NCI-H2171 (cell line): ENCODE data around the gene SLC6A13.
"Not testable (repeated sequence)": the region's sequence is repeated elsewhere in the genome, so short reads cannot be mapped to it uniquely, and the experiment has no call there.

ENCODE experiments used
- DNase-seq: peaks from one replicate; lab custom pipeline; 2025; lab: John Stamatoyannopoulos, UW

Gene SLC6A13

DNA sequence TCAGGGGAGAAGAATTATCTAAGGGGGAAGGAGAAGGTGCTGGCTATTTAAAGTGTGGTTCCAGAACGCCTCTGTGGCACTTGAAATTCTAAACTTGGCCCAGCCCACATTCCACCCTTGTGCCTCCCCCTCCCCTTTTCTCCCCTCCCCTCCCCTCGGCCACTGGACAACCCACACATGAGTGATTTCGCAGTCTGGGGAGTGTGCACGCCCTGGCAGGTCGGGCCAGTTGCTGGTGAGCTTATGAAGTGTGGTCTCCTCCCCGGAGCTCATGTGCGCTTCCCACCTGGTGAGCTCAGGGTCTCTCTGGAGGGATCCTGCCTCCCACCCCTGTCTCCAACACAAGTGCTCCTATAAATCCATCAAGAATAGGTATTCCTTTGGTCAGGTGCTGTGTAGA lies at the start of gene SLC6A13:
Gene SLC6A13 (minus strand): TSS at position 20 of the 400 bp plus-strand sequence. CDS start 2,784 bp downstream, outside the sequence.
- DNase-seq: no peak

DNA sequence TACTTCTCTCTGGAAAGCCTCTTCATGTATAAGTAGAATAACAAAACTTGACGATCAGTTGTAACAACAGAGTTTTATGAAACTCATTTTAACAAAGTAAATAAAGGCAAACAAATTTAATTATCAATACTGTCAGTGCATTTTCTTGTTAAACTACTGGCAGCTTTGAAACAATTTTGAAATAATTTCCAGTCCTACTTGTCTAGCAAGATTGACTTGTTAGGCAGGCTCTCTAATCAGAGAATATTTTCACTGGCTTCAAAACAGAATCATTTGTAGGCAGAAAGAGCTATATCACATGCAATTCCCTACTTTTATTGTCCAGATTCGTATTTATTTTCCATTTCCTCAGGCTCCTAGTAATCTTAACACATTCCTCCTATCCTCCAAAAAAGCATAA lies 45.9 kb upstream of the SLC6A13 start:
- DNase-seq: no peak

DNA sequence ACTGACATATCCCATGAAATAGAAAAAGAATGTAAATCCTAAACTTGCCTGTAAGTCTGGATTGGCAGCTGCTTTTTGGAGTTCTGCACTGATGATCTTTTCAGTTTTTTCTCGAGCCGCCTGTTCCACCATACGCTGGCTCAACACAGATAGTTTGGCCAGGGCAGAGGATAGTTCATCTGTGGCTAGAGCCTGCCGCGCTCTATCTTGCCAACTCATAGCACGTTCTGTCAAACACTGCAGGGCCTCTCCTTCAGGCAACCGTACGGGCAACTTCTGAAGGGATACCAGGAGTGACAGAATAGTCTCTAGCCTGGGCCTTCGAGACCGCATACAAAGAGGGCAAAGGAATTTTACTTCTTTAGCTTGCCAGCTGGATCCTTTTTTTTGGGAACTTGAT lies 44.8 kb upstream of the SLC6A13 start:
- DNase-seq: no peak

DNA sequence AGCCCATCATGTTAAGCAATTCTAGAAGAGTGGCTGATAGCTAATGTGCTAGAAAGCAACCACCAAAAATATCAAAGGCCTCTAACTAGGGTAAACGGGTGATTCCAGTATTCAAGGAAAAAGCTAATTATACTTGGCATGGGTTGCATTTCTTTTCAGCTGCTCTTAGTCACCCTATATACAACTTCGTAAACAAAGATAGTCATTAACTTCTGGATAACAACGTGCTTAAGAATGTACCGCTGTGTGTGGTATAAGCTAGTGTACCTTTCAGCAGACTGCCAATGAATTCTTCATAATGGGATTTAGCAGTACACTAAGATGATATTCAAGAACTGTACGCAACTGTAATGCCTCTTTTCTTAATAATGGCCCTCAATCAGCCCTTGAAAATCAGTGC lies 42.2 kb upstream of the SLC6A13 start:
- no peak for DNase-seq

DNA sequence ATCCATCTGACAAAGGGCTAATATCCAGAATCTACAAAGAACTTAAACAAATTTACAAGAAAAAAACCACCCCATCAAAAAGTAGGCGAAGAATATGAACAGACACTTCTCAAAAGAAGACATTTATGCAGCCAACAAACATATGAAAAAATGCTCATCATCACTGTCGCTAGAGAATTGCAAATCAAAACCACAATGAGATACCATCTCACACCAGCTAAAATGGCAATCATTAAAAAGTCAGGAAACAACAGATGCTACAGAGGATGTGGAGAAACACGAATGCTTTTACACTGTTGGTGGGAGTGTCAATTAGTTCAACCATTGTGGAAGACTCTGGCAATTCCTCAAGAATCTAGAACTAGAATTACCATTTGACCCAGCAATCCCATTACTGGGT lies 40.1 kb upstream of the SLC6A13 start:
- not testable (repeated sequence) for DNase-seq

DNA sequence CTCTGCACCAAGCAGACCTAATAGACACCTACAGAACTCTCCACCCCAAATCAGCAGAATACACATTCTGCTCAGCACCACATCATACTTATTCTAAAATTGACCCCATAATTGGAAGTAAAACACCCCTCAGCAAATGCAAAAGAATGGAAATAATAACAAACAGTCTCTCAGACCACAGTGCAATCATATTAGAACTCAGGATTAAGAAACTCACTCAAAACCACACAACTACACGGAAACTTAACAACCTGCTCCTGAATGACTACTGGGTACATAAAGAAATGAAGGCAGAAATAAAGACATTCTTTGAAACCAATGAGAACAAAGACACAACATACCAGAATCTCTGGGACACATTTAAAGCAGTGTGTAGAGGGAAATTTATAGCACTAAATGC lies 37.5 kb upstream of the SLC6A13 start:
- not testable (repeated sequence) for DNase-seq

DNA sequence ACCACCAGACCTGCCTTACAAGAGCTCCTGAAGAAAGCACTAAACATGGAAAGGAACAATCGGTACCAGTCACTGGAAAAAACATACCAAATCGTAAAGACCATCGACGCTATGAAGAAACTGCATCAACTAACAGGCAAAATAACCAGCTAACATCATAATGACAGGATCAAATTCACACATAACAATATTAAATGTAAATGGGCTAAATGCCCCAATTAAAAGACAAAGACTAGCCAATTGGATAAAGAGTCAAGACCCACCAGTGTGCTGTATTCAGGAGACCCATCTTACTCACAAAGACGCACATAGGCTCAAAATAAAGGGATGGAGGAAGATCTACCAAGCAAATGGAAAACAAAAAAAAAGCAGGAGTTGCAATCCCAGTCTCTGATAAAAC lies 36.9 kb upstream of the SLC6A13 start:
- DNase-seq: not testable (repeated sequence)

DNA sequence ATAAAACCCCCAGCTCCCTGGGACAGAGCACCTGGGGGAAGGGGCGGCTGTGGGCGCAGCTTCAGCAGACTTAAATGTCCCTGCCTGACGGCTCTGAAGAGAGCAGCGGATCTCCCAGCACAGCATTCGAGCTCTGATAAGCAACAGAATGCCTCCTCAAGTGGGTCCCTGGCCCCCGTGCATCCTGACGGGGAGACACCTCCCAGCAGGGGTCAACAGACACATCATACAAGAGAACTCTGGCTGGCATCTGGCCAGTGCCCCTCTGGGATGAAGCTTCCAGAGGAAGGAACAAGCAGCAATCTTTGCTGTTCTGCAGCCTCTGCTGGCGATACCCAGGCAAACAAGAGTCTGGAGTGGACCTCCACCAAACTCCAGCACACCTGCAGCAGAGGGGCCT lies 35.4 kb upstream of the SLC6A13 start:
- DNase-seq: not testable (repeated sequence)

DNA sequence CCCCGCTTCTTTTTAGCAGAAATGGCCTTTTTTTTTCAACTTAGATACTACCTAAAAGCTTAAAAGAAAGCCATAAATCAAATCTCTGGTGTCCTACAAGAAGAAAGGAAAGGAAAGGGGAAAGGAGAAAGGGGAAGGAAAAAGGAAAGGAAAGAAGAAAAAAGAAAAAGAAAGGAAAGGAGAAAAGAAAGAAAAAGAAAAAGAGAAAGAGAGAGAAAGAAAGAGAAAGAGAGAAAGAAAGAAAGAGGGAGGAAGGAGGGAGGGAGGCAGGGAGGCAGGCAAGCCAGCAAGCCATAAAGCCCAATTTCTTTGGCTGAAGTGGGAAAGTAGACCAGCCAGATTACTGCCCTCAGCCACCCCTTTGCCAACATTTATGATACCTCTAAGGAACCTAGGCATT lies 32.5 kb upstream of the SLC6A13 start:
- no peak for DNase-seq

DNA sequence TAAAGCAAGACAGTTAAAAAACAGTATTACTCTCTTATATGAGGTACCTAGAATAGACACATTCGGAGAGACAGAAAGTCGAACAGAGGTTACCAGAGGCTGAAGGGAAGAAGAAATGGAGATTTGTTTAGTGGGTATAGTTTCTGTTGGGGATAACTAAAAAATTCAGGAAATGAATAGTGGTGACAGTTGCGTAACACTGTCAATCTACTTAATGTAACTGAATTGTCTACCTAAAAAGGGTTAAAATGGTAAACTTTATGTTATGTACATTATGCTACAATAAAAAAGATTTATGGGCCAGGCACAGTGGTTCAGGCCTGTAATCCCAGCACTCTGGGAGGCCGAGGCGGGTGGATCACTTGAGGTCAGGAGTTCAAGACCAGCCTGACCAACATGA lies 30.6 kb upstream of the SLC6A13 start:
- DNase-seq: no peak

DNA sequence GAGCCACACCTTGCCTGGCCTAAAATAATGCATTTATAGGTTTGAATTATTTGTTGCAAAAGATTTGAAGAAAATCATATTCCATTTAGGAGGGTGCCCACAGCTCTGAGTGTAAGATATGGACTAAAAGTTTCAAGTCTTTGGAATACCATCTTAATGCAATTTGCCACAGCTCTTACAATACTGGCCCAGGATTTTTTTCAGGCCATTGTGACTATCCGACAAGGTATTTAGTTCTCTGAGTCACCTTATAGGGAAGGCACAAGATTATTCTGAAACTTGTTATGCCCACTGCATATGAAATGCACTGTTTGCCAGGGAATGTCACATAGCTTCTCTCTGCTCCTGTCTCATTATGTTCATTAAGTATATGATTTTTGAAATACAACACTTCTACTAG lies 29.6 kb upstream of the SLC6A13 start:
- DNase-seq: no peak

DNA sequence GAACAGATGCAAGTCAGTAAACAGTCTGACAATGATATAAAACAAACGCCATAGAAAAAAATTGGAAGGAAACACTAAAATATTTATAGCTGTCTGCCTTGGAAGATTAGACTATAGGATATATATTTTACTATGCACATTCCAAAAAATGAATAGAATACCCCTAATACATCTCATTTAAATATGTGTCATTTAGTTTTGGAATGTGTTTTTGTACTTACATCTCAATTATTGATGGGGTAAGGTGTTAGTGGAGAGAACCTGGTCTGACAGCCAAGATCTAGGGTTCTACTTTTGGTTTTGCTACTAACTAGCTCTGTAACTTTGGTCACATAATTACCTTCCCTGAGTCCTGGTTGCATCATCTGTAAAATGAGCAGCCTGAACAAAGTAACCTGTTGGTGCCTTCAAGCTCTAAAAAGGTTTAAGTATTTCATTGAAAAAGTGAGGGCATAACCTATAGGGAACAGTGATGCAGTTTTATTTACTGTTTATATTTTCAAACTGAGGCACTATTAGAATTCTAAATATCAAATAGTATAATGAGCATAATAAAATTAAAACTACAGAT lies 28.6 kb upstream of the SLC6A13 start:
- DNase-seq: no peak

DNA sequence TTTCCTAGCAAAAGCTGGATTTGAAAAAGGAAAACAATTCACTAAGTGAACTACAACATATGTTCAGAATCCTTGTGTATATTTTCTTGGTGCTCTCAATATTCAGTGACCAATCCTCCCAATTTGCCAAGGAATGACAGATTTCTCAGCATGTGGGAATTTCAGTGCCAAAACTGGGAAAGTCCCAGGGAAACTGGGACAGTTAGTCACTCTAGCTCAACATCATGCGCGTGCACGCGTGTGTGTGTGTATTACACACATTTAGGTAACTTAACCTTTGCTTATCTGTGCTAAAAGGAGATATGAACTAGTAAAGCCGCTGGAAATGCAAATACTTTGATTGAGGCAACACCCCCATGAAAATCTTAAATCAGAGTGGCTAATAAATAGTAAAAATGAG lies 26.1 kb upstream of the SLC6A13 start:
- DNase-seq: no peak

DNA sequence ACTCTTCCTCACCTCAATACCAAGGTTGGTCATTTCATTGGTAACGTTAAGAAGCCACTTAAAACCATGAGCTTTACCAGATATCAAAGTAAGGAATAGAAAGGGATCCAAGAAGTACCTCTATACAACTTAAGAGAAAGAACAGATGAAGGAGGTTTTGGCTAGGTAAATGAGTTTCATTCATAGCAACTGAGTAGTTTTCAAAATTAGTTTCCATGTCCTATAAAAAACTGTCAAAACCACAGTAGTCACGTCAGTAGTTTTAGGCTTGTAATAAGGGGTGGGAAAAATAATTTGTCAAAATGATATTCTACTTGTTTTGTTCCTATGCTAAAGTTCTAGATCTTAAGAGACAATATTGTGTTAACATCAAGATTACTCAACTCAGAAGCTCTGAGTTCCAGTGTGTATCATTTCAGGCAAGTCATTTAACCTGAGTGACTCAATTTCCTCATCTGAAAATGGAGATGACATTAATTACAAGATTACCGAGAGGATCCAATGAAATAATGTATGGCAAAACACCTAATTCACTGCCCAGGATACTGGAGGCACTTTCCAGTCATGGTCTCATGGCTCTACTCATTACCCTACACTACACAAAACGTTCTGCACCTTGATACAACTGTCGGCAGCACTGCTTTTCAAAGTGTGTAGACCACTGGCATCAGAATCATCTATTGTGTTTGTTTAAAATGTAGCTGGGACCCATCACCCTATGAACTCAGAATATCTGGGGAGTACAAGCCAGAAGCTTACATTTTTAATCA lies 24.1 kb upstream of the SLC6A13 start:
- no peak for DNase-seq

DNA sequence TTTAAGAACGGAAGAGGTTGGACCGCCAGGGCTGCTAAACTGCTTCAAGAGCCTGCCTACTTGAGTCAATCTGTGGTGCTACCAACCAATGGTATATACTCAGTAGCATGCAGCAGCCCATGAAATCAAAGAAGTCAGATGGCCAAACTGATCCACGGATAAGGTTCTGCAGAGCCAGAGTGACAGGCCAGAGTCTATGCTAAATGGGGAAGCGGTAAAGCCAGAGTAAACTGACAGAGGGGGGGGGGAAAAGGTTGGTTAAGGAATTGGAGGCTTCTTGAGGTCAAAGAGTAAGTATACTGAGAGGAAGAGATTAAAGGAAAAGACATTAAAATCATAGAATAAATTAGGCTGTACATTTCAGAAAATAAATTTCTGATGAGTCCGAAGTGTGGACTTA lies 15.4 kb upstream of the SLC6A13 start:
- no peak for DNase-seq

DNA sequence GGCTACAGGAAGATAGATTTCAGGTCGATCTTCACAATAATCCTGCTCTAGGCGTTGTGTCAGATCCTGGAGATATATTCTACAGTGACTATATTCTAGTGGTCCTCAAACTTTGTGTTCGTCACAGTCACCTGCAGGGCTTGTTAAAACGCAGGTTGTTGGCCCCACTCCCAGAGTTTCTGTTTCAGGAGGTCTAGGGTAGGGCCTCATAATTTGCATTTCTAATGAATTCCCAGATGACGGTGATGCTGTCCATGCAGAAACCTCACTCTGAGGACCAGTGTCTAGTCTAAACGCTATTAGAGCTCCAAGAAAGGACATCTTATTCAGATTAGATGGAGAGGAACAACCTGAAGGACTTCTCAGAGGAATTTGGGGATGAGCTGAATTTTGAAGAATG lies 13.2 kb upstream of the SLC6A13 start:
- DNase-seq: no peak

DNA sequence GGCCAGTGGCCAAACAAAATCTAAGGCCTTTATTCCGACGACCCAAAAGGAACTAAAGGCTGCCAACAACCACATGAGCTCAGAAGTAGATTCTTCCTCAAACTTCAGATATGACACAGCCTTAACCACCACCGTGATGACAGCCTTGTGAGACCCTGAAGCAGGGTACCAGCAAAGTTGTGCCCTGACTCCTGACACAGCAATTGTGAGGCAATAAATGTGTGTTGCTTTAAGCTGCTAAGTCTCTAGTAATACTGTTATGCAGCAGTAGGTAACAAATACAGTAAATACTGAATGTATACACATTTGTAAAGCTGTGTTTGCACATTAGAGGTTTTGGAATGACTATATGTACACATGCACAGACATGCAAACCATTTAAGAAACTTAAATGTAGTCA lies 10.7 kb upstream of the SLC6A13 start:
- DNase-seq: no peak

DNA sequence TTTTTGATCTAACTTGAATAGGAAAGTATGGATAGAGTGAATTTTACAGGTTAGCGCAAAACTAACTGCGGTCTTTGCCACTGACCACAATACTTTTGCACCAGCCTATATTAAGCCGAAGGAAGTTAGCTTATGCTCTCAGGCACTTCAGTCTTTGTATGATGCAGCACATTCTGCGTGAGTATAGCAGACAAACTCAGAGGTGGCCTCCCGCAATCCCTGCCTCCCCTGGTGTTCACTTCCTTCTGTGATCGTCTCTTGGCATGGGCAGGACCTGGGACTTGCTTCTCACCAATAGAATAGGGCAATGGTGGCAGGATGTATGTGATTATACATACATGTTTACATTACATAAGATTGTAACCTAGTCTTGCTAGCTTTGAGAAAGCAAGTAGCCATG lies 10.3 kb upstream of the SLC6A13 start:
- DNase-seq: no peak

DNA sequence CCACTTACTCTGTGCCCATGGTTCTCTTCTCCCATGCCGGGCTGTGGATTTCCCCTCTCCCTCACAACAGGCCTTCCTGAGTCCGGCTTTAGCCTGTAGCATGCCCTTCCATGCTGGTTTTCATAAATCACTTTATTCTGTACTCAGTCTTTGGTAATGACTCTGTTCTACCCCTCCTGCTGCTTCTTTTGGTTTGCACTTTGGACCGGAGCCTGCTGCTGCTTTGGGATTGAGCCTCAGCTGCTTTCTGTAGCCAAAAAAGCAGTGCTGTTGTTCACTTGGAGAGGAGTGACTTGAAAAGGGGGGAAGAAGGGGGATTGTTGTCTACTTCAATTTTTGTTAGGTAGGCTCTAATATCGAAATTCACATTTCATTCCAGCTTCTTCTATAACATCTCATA lies 8.5 kb upstream of the SLC6A13 start:
- DNase-seq: no peak

DNA sequence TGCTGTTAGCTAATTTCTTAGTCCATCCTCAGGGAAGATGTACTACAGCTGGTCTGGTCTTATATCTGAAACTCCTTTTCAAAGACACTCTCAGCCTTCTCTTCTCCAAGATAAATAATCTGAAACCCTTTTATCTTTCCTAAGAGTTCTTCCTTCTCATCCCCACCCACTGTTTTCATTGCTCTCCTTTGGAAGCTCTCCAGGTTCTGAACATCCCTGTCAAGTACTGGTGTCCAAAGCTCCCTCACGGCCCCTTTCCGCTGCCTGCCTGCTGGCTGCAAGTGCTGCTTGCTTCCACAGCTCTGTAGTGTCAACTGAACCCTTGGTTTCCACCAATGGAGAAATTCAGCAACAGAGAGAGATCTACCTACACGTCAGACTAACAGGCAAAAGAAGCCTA lies 6.6 kb upstream of the SLC6A13 start:
- DNase-seq: no peak

DNA sequence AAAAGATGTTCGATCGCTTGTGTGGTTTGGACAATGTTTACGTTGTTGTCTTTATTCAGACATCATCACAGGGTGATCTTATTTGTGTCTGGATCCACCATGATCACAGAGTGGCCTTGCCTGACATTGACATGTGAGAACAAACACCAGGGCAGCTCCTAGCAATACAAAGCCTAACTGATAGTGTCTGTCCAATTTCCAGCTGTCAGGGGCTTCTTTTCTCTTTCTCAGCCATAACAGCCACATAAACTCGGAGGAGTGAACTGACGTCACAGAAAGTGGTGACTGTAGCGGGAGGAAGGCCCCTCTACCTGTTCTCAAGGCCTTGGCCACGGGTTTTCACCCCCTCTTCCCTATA lies 5.8 kb upstream of the SLC6A13 start:
- no peak for DNase-seq

DNA sequence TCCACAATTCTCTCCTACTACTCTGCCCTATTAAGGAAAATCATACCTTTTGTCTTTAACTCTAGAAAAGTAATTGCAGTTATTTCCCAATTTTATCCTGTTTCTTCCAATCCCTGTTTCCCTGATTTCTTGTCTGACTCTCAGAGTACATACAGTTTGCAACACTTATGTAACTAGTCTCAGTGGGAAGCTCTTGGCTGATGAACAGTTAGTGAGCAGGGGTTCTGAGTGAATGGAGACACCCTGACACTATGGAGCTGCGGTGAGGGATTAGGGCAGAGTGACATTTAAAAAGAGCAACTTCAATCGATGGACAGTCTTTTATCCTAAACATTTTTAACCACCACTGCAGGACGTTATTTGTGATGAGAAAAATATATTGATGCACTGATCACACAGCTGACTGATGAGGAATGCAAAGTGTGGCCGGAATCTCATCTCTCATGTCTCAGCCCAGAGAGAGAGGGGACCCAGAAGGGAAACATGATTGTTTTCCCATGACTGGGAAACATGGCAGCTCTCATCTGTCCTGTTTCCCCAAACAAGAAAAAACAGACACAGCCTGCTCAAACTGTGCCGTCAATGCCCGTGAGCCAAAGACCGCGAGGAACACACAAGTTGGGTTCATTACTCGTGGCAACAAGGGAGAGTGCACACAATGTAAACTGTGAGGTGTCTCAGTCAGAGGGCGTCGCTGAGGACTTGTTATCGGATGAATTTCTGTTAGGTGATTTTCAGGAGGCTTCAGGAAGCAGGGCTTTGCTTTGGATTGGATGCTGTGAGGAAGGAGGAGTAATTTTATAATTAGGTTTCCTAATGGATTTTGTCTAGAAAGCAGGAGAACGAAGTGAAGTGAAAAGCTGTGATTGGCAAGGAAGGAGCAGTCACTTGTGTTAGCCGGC lies 5.2 kb upstream of the SLC6A13 start:
- DNase-seq: no peak

DNA sequence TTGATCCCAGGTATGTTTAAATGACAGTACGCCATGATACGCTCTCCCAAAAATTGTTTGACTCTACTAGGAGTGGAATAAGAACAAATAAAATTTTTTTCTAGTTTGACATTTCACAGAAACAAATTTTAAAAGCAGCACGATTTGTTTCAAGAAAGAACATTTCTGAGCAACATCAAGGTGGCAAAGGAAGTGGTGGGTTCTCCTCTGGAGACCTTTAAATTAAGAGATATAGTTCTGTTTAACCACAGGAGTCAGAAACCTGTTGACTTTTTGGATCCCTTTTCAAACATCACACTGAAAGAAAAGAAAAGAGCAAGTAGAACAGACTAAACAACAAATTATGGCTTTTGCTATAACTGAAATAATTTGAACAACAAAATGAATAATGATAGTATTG lies 2.5 kb upstream of the SLC6A13 start:
- no peak for DNase-seq
